Keratinocyte (primary cell): ENCODE results near the gene SRM. TPM values are rescaled to one million over a fixed set of nuclear protein-coding genes. Genes with fewer than 3 reads are reported as not detected.
"Not testable (repeated sequence)": the region's sequence is repeated elsewhere in the genome, so short reads cannot be mapped to it uniquely, and the experiment has no call there.

Source experiments
- DNase-seq: peaks from one replicate; pipeline ENCODE4 v3.0.0-alpha.2; 2011; ENCODE audit warnings: low read depth, missing footprints, low spot score
- FAIRE-seq: peaks from 2 replicates; lab custom pipeline; 2011; peaks lifted over from hg19 to GRCh38; lab: Jason Lieb, UNC
- H2AFZ ChIP-seq: 2 replicates; pipeline ENCODE4 v1.6.0; 2012; ENCODE audit warnings: low read length, control low read depth, inconsistent platforms; ENCODE audit not compliant: control insufficient read depth
- H3K27ac ChIP-seq: 2 replicates; pipeline ENCODE4 v1.5.1; 2011; ENCODE audit warnings: low read length; ENCODE audit not compliant: control insufficient read depth, insufficient read depth
- H3K27me3 ChIP-seq: 3 replicates; pipeline ENCODE4 v1.6.0; 2011; ENCODE audit warnings: low read length; ENCODE audit not compliant: control insufficient read depth, insufficient read depth; ENCODE audit errors: extremely low read depth
- H3K36me3 ChIP-seq, 2 experiments: 2 replicates in 1 of 2; 3 replicates in 1 of 2; pipeline ENCODE4 v1.5.1; 2011; ENCODE audit warnings: low read length in 2 of 2, mild to moderate bottlenecking in 1 of 2; ENCODE audit not compliant: control insufficient read depth in 2 of 2, insufficient read depth in 2 of 2; ENCODE audit errors: extremely low read depth in 1 of 2
- H3K4me1 ChIP-seq: 3 replicates; pipeline ENCODE4 v1.5.1; 2011; ENCODE audit warnings: low read length; ENCODE audit not compliant: control insufficient read depth, insufficient read depth; ENCODE audit errors: extremely low read depth
- H3K4me2 ChIP-seq: 3 replicates; pipeline ENCODE4 v1.6.0; 2011; ENCODE audit warnings: low read depth, low read length; ENCODE audit not compliant: control insufficient read depth, insufficient read depth; ENCODE audit errors: extremely low read depth
- H3K4me3 ChIP-seq, 3 experiments: fragments of 200-600 bp in 1 of 3; sonication (generic) in 1 of 3; 2 replicates in 2 of 3; 3 replicates in 1 of 3; pipeline ENCODE4 v1.5.1; 2011 to 2016; ENCODE audit warnings: low read length in 3 of 3, mild to moderate bottlenecking in 3 of 3, control low read depth in 2 of 3, inconsistent platforms in 1 of 3, low read depth in 1 of 3, mixed read lengths in 1 of 3, mixed run types in 1 of 3, moderate library complexity in 1 of 3; ENCODE audit not compliant: control insufficient read depth in 2 of 3, insufficient read depth in 2 of 3; ENCODE audit errors: extremely low read depth in 1 of 3
- H3K79me2 ChIP-seq: 2 replicates; pipeline ENCODE4 v1.6.0; 2012; ENCODE audit warnings: low read length; ENCODE audit not compliant: control insufficient read depth, insufficient read depth
- H3K9ac ChIP-seq: 3 replicates; pipeline ENCODE4 v1.6.0; 2011; ENCODE audit warnings: low read length; ENCODE audit not compliant: control insufficient read depth, insufficient read depth; ENCODE audit errors: extremely low read depth
- H3K9me1 ChIP-seq: 3 replicates; pipeline ENCODE4 v1.6.0; 2011; ENCODE audit warnings: low read length; ENCODE audit not compliant: control insufficient read depth, insufficient read depth; ENCODE audit errors: extremely low read depth
- H3K9me3 ChIP-seq: 2 replicates; pipeline ENCODE4 v1.5.1; 2012; ENCODE audit warnings: low read depth, low read length; ENCODE audit not compliant: control insufficient read depth
- H4K20me1 ChIP-seq: 3 replicates; pipeline ENCODE4 v1.6.0; 2011; ENCODE audit warnings: low read length; ENCODE audit not compliant: control insufficient read depth, insufficient read depth; ENCODE audit errors: extremely low read depth
- CTCF ChIP-seq, 3 experiments: IDR thresholded peaks in 1 of 3; conservative IDR thresholded peaks in 1 of 3; optimal IDR thresholded peaks in 1 of 3; 2 replicates in 2 of 3; 3 replicates in 1 of 3; pipeline versions ENCODE3 to v1.5.1; 2011; ENCODE audit warnings: low read length in 3 of 3, mild to moderate bottlenecking in 3 of 3, moderate library complexity in 2 of 3, control low read depth in 1 of 3, inconsistent platforms in 1 of 3; ENCODE audit not compliant: insufficient read depth in 2 of 3; ENCODE audit errors: extremely low read depth in 1 of 3
- EZH2 ChIP-seq: IDR thresholded peaks from one replicate; pipeline ENCODE4 v1.6.1; 2012; ENCODE audit warnings: inconsistent platforms, mild to moderate bottlenecking, low read length, moderate library complexity
- dilution Hi-C: fragments of 300-500 bp; cut with MboI; formaldehyde crosslinking; loops from one replicate; pipeline ENCODE4 v1.7.0; 2020; ENCODE audit warnings: low sequenced_read_pairs; ENCODE audit not compliant: extremely low pct_ligation_motif_present
- polyA plus RNA-seq, 5 experiments: library from polyadenylated mRNA; depleted of rRNA in 3 of 5; stranded (reverse) in 3 of 5; stranded (forward) in 1 of 5; unstranded in 1 of 5; fragments of >200 nt; gene quantifications; 1 replicate in 1 of 5; 2 replicates in 3 of 5; 3 replicates in 1 of 5; pipeline versions ENCODE4 v1.2.1 to v1.2.3, GENCODE V29; 2011 to 2012; ENCODE audit warnings: missing spikeins in 2 of 5, low read depth in 1 of 5, low replicate concordance in 1 of 5

SRM gene
- polyA plus RNA-seq, 1 donor (not counting 4 experiments of a cell fraction or from before 2014, with no cell fraction given) = 32.8 TPM

- DNase-seq = no peak
- Histone ChIP-seq H3K9me3 (no peaks in the 10 kb centered on the region), H3K4me2 (no peak overlapping the region), H3K4me1 (peaks cover 10% of the 10 kb centered on the region), H3K36me3 (peaks cover 27 to 41% of the 10 kb centered on the region in 2 experiments), H3K27ac (no peak overlapping the region), H4K20me1 (no peaks in the 10 kb centered on the region), H3K9ac (no peak overlapping the region), H3K79me2 (peaks cover 9% of the 10 kb centered on the region), H3K27me3 (no peaks in the 10 kb centered on the region), H3K4me3 (no peak overlapping the region), H3K9me1 (no peaks in the 10 kb centered on the region), H2AFZ (no peak overlapping the region)
- FAIRE-seq = no peak
- TF ChIP-seq EZH2 = no peak
- dilution Hi-C loops = no loop called here
Observed at GRCh38 chr1:11064942-11065341, 5.1 kb upstream of the SRM start.

- DNase-seq, H4K20me1 ChIP-seq, H3K9ac ChIP-seq, H3K27ac ChIP-seq, H3K27me3 ChIP-seq, H3K4me1 ChIP-seq, dilution Hi-C loops, H3K4me2 ChIP-seq, H3K9me3 ChIP-seq, H3K4me3 ChIP-seq, FAIRE-seq, H2AFZ ChIP-seq, H3K9me1 ChIP-seq: not testable (repeated sequence)
- TF ChIP-seq CTCF (optimal IDR thresholded peaks at IDR 0.05 in 1 of 3, IDR thresholded peaks at IDR 0.05 in 1 of 3, conservative IDR thresholded peaks at IDR 0.05 in 1 of 3; ENCODE audit: extremely low read depth in 1 of 3, insufficient read depth in 2 of 3, low read length in 3 of 3) = peak; percentile 17 to 29 (median 24)
- Histone ChIP-seq H3K36me3 (peaks cover 21 to 32% of the 10 kb centered on the region in 2 experiments), H3K79me2 (peaks cover 15% of the 10 kb centered on the region)
Observed at GRCh38 chr1:11063937-11064537, 4.2 kb upstream of the SRM start.

- Histone ChIP-seq H3K9me3 (no peaks in the 10 kb centered on the region), H3K4me1 (peaks cover 15% of the 10 kb centered on the region), H3K27ac (no peak overlapping the region), H4K20me1 (no peaks in the 10 kb centered on the region), H3K36me3 (peaks cover 15 to 24% of the 10 kb centered on the region in 2 experiments), H3K9me1 (no peaks in the 10 kb centered on the region), H3K4me3 (no peak overlapping the region), H3K9ac (no peak overlapping the region), H3K27me3 (no peaks in the 10 kb centered on the region), H3K4me2 (no peak overlapping the region), H3K79me2 (peaks cover 24% of the 10 kb centered on the region), H2AFZ (no peak overlapping the region)
- DNase-seq (no peak), FAIRE-seq (no peak)
- no peak for TF ChIP-seq CTCF (optimal IDR thresholded peaks at IDR 0.05 in 1 of 3, IDR thresholded peaks at IDR 0.05 in 1 of 3, conservative IDR thresholded peaks at IDR 0.05 in 1 of 3; ENCODE audit: extremely low read depth in 1 of 3, insufficient read depth in 2 of 3, low read length in 3 of 3)
- no peak for TF ChIP-seq EZH2
- dilution Hi-C loops = no loop called here
Observed at GRCh38 chr1:11062965-11063401, 3.2 kb upstream of the SRM start.
